ENCODE results near the gene SYNGR4.

- TF ChIP-seq CTCF (IDR thresholded peaks at IDR 0.05) (no peak), POLR2AphosphoS5 (IDR thresholded peaks at IDR 0.05; ENCODE audit: insufficient read depth in 1 of 2, low read depth in 1 of 2) (no peak)
These were observed 3.7 kb downstream of the SYNGR4 start for GRCh38 chr19:48367855-48368254.
